Measurements from ENCODE around the gene LRMDA. TPM values are rescaled to one million over a fixed set of nuclear protein-coding genes. Genes with fewer than 3 reads are reported as not detected.

The LRMDA gene
- total and polyA plus RNA-seq, 2 donors from 2014 or later, result 23.2 to 48.6 TPM

GRCh38 chr10:76026176-76026771, 594.9 kb downstream of the LRMDA start:
- H3K4me1 ChIP-seq (ENCODE audit: control insufficient read depth in 2 of 3, insufficient read depth in 2 of 3, low read depth in 1 of 3, low read length in 3 of 3), result no peaks in the 10 kb centered on the region
- intact Hi-C loops (cut with DNase I), result no loop called here
- FAIRE-seq (no peak), DNase-seq (no peak)
- H3K9me3 ChIP-seq (ENCODE audit: control insufficient read depth in 2 of 3, insufficient read depth in 1 of 3, low read length in 3 of 3), result no peaks in the 10 kb centered on the region
- no peaks in the 10 kb centered on the region for H3K27me3 ChIP-seq (ENCODE audit: control insufficient read depth, insufficient read depth, low read length)
- no peak overlapping the region for H3K9ac ChIP-seq (ENCODE audit: low read length in 3 of 3)
- no peak overlapping the region for H3K27ac ChIP-seq (ENCODE audit: low read depth in 2 of 2, low read length in 2 of 2)
- no peak for TF ChIP-seq CTCF (IDR thresholded peaks at IDR 0.05; ENCODE audit: borderline replicate concordance, extremely low read depth, insufficient read depth)
- no peak overlapping the region for H3K4me3 ChIP-seq (ENCODE audit: low read length in 3 of 3)
- H3K36me3 ChIP-seq (ENCODE audit: control insufficient read depth in 2 of 3, insufficient read depth in 3 of 3, low read length in 3 of 3), result no peaks in the 10 kb centered on the region

GRCh38 chr10:76026905-76027304, 595.5 kb downstream of the LRMDA start:
- no peaks in the 10 kb centered on the region for H3K36me3 ChIP-seq (ENCODE audit: control insufficient read depth in 2 of 3, insufficient read depth in 3 of 3, low read length in 3 of 3)
- intact Hi-C loops (cut with DNase I), result no loop called here
- peak; percentile 11 for TF ChIP-seq CTCF (IDR thresholded peaks at IDR 0.05; ENCODE audit: borderline replicate concordance, extremely low read depth, insufficient read depth)
- H3K4me1 ChIP-seq (ENCODE audit: control insufficient read depth in 2 of 3, insufficient read depth in 2 of 3, low read depth in 1 of 3, low read length in 3 of 3), result no peaks in the 10 kb centered on the region
- H3K27me3 ChIP-seq (ENCODE audit: control insufficient read depth, insufficient read depth, low read length), result no peaks in the 10 kb centered on the region
- H3K4me3 ChIP-seq (ENCODE audit: low read length in 3 of 3), result no peak overlapping the region
- DNase-seq (no peak), FAIRE-seq (no peak)
- no peaks in the 10 kb centered on the region for H3K9me3 ChIP-seq (ENCODE audit: control insufficient read depth in 2 of 3, insufficient read depth in 1 of 3, low read length in 3 of 3)
- H3K27ac ChIP-seq (ENCODE audit: low read depth in 2 of 2, low read length in 2 of 2), result no peak overlapping the region
- no peak overlapping the region for H3K9ac ChIP-seq (ENCODE audit: low read length in 3 of 3)

GRCh38 chr10:76029782-76030181, 598.4 kb downstream of the LRMDA start:
- Histone ChIP-seq H3K4me3 (ENCODE audit: low read length in 3 of 3) (no peak overlapping the region), H3K4me1 (ENCODE audit: control insufficient read depth in 2 of 3, insufficient read depth in 2 of 3, low read depth in 1 of 3, low read length in 3 of 3) (peaks cover 12 to 17% (median 15%) of the 10 kb centered on the region in 3 donors), H3K9me3 (ENCODE audit: control insufficient read depth in 2 of 3, insufficient read depth in 1 of 3, low read length in 3 of 3) (no peaks in the 10 kb centered on the region), H3K9ac (ENCODE audit: low read length in 3 of 3) (no peak overlapping the region), H3K27ac (ENCODE audit: low read depth in 2 of 2, low read length in 2 of 2) (no peak overlapping the region), H3K36me3 (ENCODE audit: control insufficient read depth in 2 of 3, insufficient read depth in 3 of 3, low read length in 3 of 3) (no peaks in the 10 kb centered on the region), H3K27me3 (ENCODE audit: control insufficient read depth, insufficient read depth, low read length) (no peaks in the 10 kb centered on the region)
- FAIRE-seq, result no peak
- intact Hi-C loops (cut with DNase I), result no loop called here
- TF ChIP-seq CTCF (IDR thresholded peaks at IDR 0.05; ENCODE audit: borderline replicate concordance, extremely low read depth, insufficient read depth), result no peak
- no peak for DNase-seq

- no peak overlapping the region for H3K27ac ChIP-seq (ENCODE audit: low read depth in 2 of 2, low read length in 2 of 2)
- no peak overlapping the region for H3K9ac ChIP-seq (ENCODE audit: low read length in 3 of 3)
- peaks cover 15 to 18% (median 16%) of the 10 kb centered on the region in 3 donors for H3K4me1 ChIP-seq (ENCODE audit: control insufficient read depth in 2 of 3, insufficient read depth in 2 of 3, low read depth in 1 of 3, low read length in 3 of 3)
- no peaks in the 10 kb centered on the region for H3K36me3 ChIP-seq (ENCODE audit: control insufficient read depth in 2 of 3, insufficient read depth in 3 of 3, low read length in 3 of 3)
- H3K27me3 ChIP-seq (ENCODE audit: control insufficient read depth, insufficient read depth, low read length), result no peaks in the 10 kb centered on the region
- no peak for FAIRE-seq
- no peak overlapping the region for H3K4me3 ChIP-seq (ENCODE audit: low read length in 3 of 3)
- DNase-seq, result no peak
- intact Hi-C loops (cut with DNase I), result no loop called here
- H3K9me3 ChIP-seq (ENCODE audit: control insufficient read depth in 2 of 3, insufficient read depth in 1 of 3, low read length in 3 of 3), result no peaks in the 10 kb centered on the region
- TF ChIP-seq CTCF (IDR thresholded peaks at IDR 0.05; ENCODE audit: borderline replicate concordance, extremely low read depth, insufficient read depth), result no peak
Measured at GRCh38 chr10:76031099-76031498, 599.7 kb downstream of the LRMDA start.
